Panc1 (cell line): ENCODE results near the gene DOCK8. TPM values are rescaled to one million over a fixed set of nuclear protein-coding genes. Genes with fewer than 3 reads are reported as not detected.

Experiments used
- ATAC-seq: fragments of 200-7000 bp; cut with Tn5 transposase; 2 replicates; pipeline ENCODE4 v1.9.1; 2020; ENCODE audit warnings: mild to moderate bottlenecking, moderate library complexity
- BruUV-seq: library from RNA; stranded (reverse); fragments of 400-500 nt; replicated peaks from 2 replicates; lab custom pipeline; 2021; lab: Mats Ljungman, UMichigan
- CTCF ChIA-PET: fragments of 300-600 bp; sonication (Branson Sonifier 250); formaldehyde crosslinking; loops from one replicate; lab custom pipeline; 2022; ENCODE audit warnings: antibody characterized with exemption; lab: Charles Lee
- POLR2A ChIA-PET: fragments of 300-600 bp; sonication (Branson Sonifier 250); formaldehyde crosslinking; loops from one replicate; lab custom pipeline; 2022; ENCODE audit warnings: antibody characterized with exemption; lab: Charles Lee
- DNase-seq: peaks from one replicate; pipeline ENCODE4 v3.0.0-alpha.2; 2010; ENCODE audit warnings: low read depth, low spot score
- H3K27ac ChIP-seq: 2 replicates; pipeline ENCODE4 v1.5.1; 2011; ENCODE audit warnings: mild to moderate bottlenecking, low read length, inconsistent platforms
- H3K27me3 ChIP-seq: fragments of 200-500 bp; sonication (Bioruptor generic); 2 replicates; pipeline ENCODE4 v1.6.0; 2014; ENCODE audit warnings: low read length, inconsistent platforms; ENCODE audit not compliant: control insufficient read depth, insufficient read depth
- H3K36me3 ChIP-seq: fragments of 200-500 bp; sonication (Bioruptor generic); 2 replicates; pipeline ENCODE4 v1.5.1; 2014; ENCODE audit warnings: inconsistent platforms, mild to moderate bottlenecking, low read length, moderate library complexity; ENCODE audit not compliant: control insufficient read depth, insufficient read depth
- H3K4me1 ChIP-seq: 2 replicates; pipeline ENCODE4 v1.5.1; 2011; ENCODE audit warnings: inconsistent platforms, mild to moderate bottlenecking, low read length, moderate library complexity; ENCODE audit not compliant: control insufficient read depth, insufficient read depth
- H3K4me3 ChIP-seq, 2 experiments: 2 replicates each; pipeline ENCODE4 v1.5.1; 2011 to 2012; ENCODE audit warnings: low read depth in 2 of 2, low read length in 2 of 2, mild to moderate bottlenecking in 2 of 2, inconsistent platforms in 1 of 2, moderate library complexity in 1 of 2
- H3K9me3 ChIP-seq: fragments of 200-500 bp; sonication (Bioruptor generic); 2 replicates; pipeline ENCODE4 v1.5.1; 2014; ENCODE audit warnings: low read depth, mild to moderate bottlenecking, inconsistent platforms, low read length, moderate library complexity; ENCODE audit not compliant: control insufficient read depth, insufficient read depth
- CTCF ChIP-seq: fragments of 450-650 bp; IDR thresholded peaks from 2 replicates; pipeline ENCODE4 v1.5.1; 2017; ENCODE audit warnings: mild to moderate bottlenecking
- POLR2AphosphoS5 ChIP-seq: IDR thresholded peaks from 2 replicates; pipeline ENCODE4 v1.6.1; 2012; ENCODE audit warnings: mild to moderate bottlenecking, low read depth, low read length, moderate library complexity
- REST ChIP-seq, 2 experiments: IDR thresholded peaks; 2 replicates each; pipeline ENCODE4 v1.6.1; 2011 to 2012; ENCODE audit warnings: low read depth in 2 of 2, control low read depth in 1 of 2, low read length in 1 of 2, mild to moderate bottlenecking in 1 of 2, moderate library complexity in 1 of 2; ENCODE audit not compliant: insufficient read depth in 1 of 2
- SIN3A ChIP-seq: IDR thresholded peaks from 2 replicates; pipeline ENCODE4 v1.6.1; 2012; ENCODE audit warnings: low read depth, mild to moderate bottlenecking, low read length, moderate library complexity, borderline replicate concordance; ENCODE audit not compliant: insufficient read depth
- TCF7L2 ChIP-seq: IDR thresholded peaks from 2 replicates; pipeline ENCODE4 v1.6.1; 2011; ENCODE audit warnings: mild to moderate bottlenecking, low read depth, low read length, inconsistent platforms
- in situ Hi-C: cut with HindIII; loops from 2 replicates; pipeline ENCODE4 v1.10.0; 2016; ENCODE audit warnings: low sequenced_read_pairs, low pct_unique_long_range_greater_than_20kb
- intact Hi-C: fragments of 100-400 bp; cut with micrococcal nuclease; formaldehyde crosslinking; loops from one replicate; pipeline ENCODE4 v1.10.0; 2022; ENCODE audit not compliant: unreplicated experiment
- total RNA-seq: library from RNA; stranded (reverse); gene quantifications from one replicate; pipeline ENCODE4 v1.2.1, GENCODE V29; 2021; ENCODE audit not compliant: unreplicated experiment

Gene DOCK8
- total RNA-seq, 1 experiment from 2014 or later: 1.4 TPM

GRCh38 chr9:347667-348292, 133.1 kb downstream of the DOCK8 start:
- H3K27ac ChIP-seq: no peak overlapping the region
- H3K27me3 ChIP-seq: no peaks in the 10 kb centered on the region
- in situ Hi-C loops: no loop called here
- H3K4me1 ChIP-seq: no peaks in the 10 kb centered on the region
- DNase-seq (peak; percentile 10), ATAC-seq (no peak)
- POLR2A ChIA-PET: no interaction called here
- intact Hi-C loops: no loop called here
- no peak overlapping the region for H3K4me3 ChIP-seq
- TF ChIP-seq CTCF (peak; percentile 60), POLR2AphosphoS5 (no peak)
- no peaks in the 10 kb centered on the region for H3K36me3 ChIP-seq
- CTCF ChIA-PET: no interaction called here
- no peaks in the 10 kb centered on the region for H3K9me3 ChIP-seq
- no TSS peak for BruUV-seq

GRCh38 chr9:350384-350783, 135.7 kb downstream of the DOCK8 start:
- no TSS peak for BruUV-seq
- in situ Hi-C loops (no loop called here), intact Hi-C loops (no loop called here)
- no peaks in the 10 kb centered on the region for H3K27me3 ChIP-seq
- no peaks in the 10 kb centered on the region for H3K9me3 ChIP-seq
- no peaks in the 10 kb centered on the region for H3K4me1 ChIP-seq
- ChIA-PET POLR2A (interaction anchor here (0.7 kb wide), 1 partner anchor 225 kb away, joined by 3 read pairs; no protein-coding TSS in a partner anchor), CTCF (no interaction called here)
- no peak for ATAC-seq
- no peak overlapping the region for H3K4me3 ChIP-seq
- DNase-seq: no peak
- H3K36me3 ChIP-seq: no peaks in the 10 kb centered on the region
- TF ChIP-seq TCF7L2 (no peak), REST (IDR thresholded peaks at IDR 0.05; ENCODE audit: insufficient read depth in 1 of 2, low read depth in 2 of 2, low read length in 1 of 2) (no peak)
- H3K27ac ChIP-seq: no peak overlapping the region

- no peaks in the 10 kb centered on the region for H3K36me3 ChIP-seq
- H3K27ac ChIP-seq: no peak overlapping the region
- DNase-seq: no peak
- H3K27me3 ChIP-seq: no peaks in the 10 kb centered on the region
- intact Hi-C loops (no loop called here), in situ Hi-C loops (no loop called here)
- no peak overlapping the region for H3K4me3 ChIP-seq
- no TSS peak for BruUV-seq
- ChIA-PET POLR2A (no interaction called here), CTCF (no interaction called here)
- TF ChIP-seq REST (IDR thresholded peaks at IDR 0.05; ENCODE audit: insufficient read depth in 1 of 2, low read depth in 2 of 2, low read length in 1 of 2) (no peak), CTCF (no peak), SIN3A (no peak), TCF7L2 (no peak), POLR2AphosphoS5 (no peak)
- no peaks in the 10 kb centered on the region for H3K4me1 ChIP-seq
- no peak for ATAC-seq
- no peaks in the 10 kb centered on the region for H3K9me3 ChIP-seq
These were observed 137.3 kb downstream of the DOCK8 start for GRCh38 chr9:351916-352315.
